K562 (cell line): ENCODE data around the gene AGFG1. TPM values are rescaled to one million over a fixed set of nuclear protein-coding genes. Genes with fewer than 3 reads are reported as not detected.

Source experiments
- ATAC-seq: fragments of 200-7000 bp; cut with Tn5 transposase; 3 replicates; pipeline ENCODE4 v1.9.1; 2020; ENCODE audit warnings: moderate library complexity
- BruUV-seq: library from RNA; stranded (reverse); fragments of 400-500 nt; replicated peaks from 2 replicates; lab custom pipeline; 2021; lab: Mats Ljungman, UMichigan
- CTCF ChIA-PET: fragments of 300-600 bp; formaldehyde crosslinking; extraction: SDS; loops from one replicate; lab custom pipeline; 2021; ENCODE audit warnings: low intra/inter-chr PET ratio; lab: Yijun Ruan, JAX
- POLR2A ChIA-PET: fragments of 300-600, 350-650 bp; sonication (Branson Sonifier 250); formaldehyde crosslinking; extraction: SDS; loops from one replicate; lab custom pipeline; 2021; ENCODE audit warnings: antibody characterized with exemption, inconsistent platforms; lab: Yijun Ruan, JAX
- DNase-seq, 4 experiments: peaks; one replicate each; pipeline versions ENCODE4 v3.0.0 to v3.0.0-alpha.2; 2011 to 2018; ENCODE audit warnings: low spot score in 3 of 4, mixed read lengths in 3 of 4; ENCODE audit errors: extremely low read depth in 1 of 4
- FAIRE-seq: peaks from 2 replicates; lab custom pipeline; 2011; peaks lifted over from hg19 to GRCh38; lab: Jason Lieb, UNC
- H2AFZ ChIP-seq: 2 replicates; pipeline ENCODE4 v1.6.0; 2011; ENCODE audit warnings: low read depth, low read length, control low read depth, inconsistent platforms
- H3K27ac ChIP-seq: fragments of 200-600 bp; 3 replicates; pipeline ENCODE4 v1.8.0; 2011; ENCODE audit warnings: low read depth, mild to moderate bottlenecking, control low read depth, inconsistent platforms, low read length, moderate library complexity, mixed read lengths; ENCODE audit errors: extremely low read depth
- H3K27me3 ChIP-seq, 2 experiments: fragments of 300-600 bp in 1 of 2; 2 replicates in 1 of 2; 3 replicates in 1 of 2; pipeline versions ENCODE4 v1.6.0 to v1.8.0; 2011; ENCODE audit warnings: inconsistent platforms in 2 of 2, low read length in 2 of 2, mild to moderate bottlenecking in 1 of 2, mixed read lengths in 1 of 2, moderate library complexity in 1 of 2; ENCODE audit not compliant: control insufficient read depth in 2 of 2, insufficient read depth in 2 of 2
- H3K36me3 ChIP-seq: fragments of 300-600 bp; 3 replicates; pipeline ENCODE4 v1.8.0; 2011; ENCODE audit warnings: mild to moderate bottlenecking, low read length, inconsistent platforms; ENCODE audit not compliant: control insufficient read depth, insufficient read depth
- H3K4me1 ChIP-seq, 2 experiments: fragments of 200-600 bp in 1 of 2; replicated peaks in 1 of 2; 2 replicates in 1 of 2; 3 replicates in 1 of 2; pipeline versions ENCODE4 v1.5.1 to v1.8.0; 2011; ENCODE audit warnings: inconsistent platforms in 2 of 2, low read length in 2 of 2, mild to moderate bottlenecking in 1 of 2, mixed read lengths in 1 of 2, moderate library complexity in 1 of 2; ENCODE audit not compliant: control insufficient read depth in 2 of 2, insufficient read depth in 2 of 2
- H3K4me2 ChIP-seq: 2 replicates; pipeline ENCODE4 v1.6.1; 2011; ENCODE audit warnings: low read length, control low read depth, inconsistent platforms, mixed read lengths; ENCODE audit not compliant: insufficient read depth
- H3K4me3 ChIP-seq: fragments of 200-600 bp; sonication (generic), shearing (Covaris generic); 2 replicates; pipeline ENCODE4 v1.5.1; 2016; ENCODE audit warnings: control low read depth, inconsistent platforms
- H3K79me2 ChIP-seq: fragments of 200-600 bp; 3 replicates; pipeline ENCODE4 v1.8.0; 2011; ENCODE audit warnings: low read length, inconsistent platforms; ENCODE audit not compliant: control insufficient read depth, insufficient read depth
- H3K9ac ChIP-seq, 2 experiments: 2 replicates each; pipeline versions ENCODE4 v1.6.0 to v1.6.1; 2011; ENCODE audit warnings: low read depth in 2 of 2, low read length in 2 of 2, control low read depth in 1 of 2, inconsistent platforms in 1 of 2, mild to moderate bottlenecking in 1 of 2, mixed read lengths in 1 of 2; ENCODE audit not compliant: insufficient read depth in 1 of 2
- H3K9me1 ChIP-seq: one replicate; pipeline ENCODE4 v1.6.0; 2011; ENCODE audit warnings: inconsistent platforms, mild to moderate bottlenecking, low read length, moderate library complexity; ENCODE audit not compliant: control insufficient read depth, insufficient read depth
- H3K9me3 ChIP-seq: replicated peaks from 2 replicates; pipeline ENCODE4 v1.5.1; 2011; ENCODE audit warnings: low read depth, low read length, inconsistent platforms; ENCODE audit not compliant: control insufficient read depth, insufficient read depth
- H4K20me1 ChIP-seq: replicated peaks from 2 replicates; pipeline ENCODE4 v1.6.1; 2011; ENCODE audit warnings: low read length, inconsistent platforms, mixed read lengths; ENCODE audit not compliant: control insufficient read depth, insufficient read depth
- BHLHE40 ChIP-seq: IDR thresholded peaks from 2 replicates; pipeline ENCODE4 v1.6.1; 2011; ENCODE audit warnings: low read length, improper control_type of control experiment
- CBX3 ChIP-seq, 2 experiments: IDR thresholded peaks; 1 replicate in 1 of 2; 2 replicates in 1 of 2; pipeline ENCODE4 v1.6.1; 2012; ENCODE audit warnings: inconsistent platforms in 2 of 2, low read length in 2 of 2, borderline replicate concordance in 1 of 2, control low read depth in 1 of 2
- ETV5 ChIP-seq: sonication (generic); formaldehyde crosslinking; IDR thresholded peaks from 2 replicates; pipeline ENCODE4 v1.4.0; 2020; ENCODE audit warnings: low read depth, mild to moderate bottlenecking, missing genetic modification reagents
- HNRNPUL1 ChIP-seq: fragments of 200-400 bp; formaldehyde crosslinking; IDR thresholded peaks from 2 replicates; pipeline ENCODE4 v1.6.1; 2017; ENCODE audit warnings: low read length
- KAT7 ChIP-seq: sonication (generic); formaldehyde crosslinking; IDR thresholded peaks from 2 replicates; pipeline ENCODE4 v1.8.0; 2022; ENCODE audit warnings: missing genetic modification reagents, mild to moderate bottlenecking, borderline replicate concordance
- NRF1 ChIP-seq, 2 experiments: fragments of 450-650 bp; IDR thresholded peaks in 1 of 2; conservative IDR thresholded peaks in 1 of 2; 2 replicates each; pipeline ENCODE4 v1.6.1; 2014; ENCODE audit warnings: mild to moderate bottlenecking in 2 of 2
- PHF21A ChIP-seq: fragments of 450-650 bp; IDR thresholded peaks from 2 replicates; pipeline ENCODE4 v1.6.1; 2017; ENCODE audit warnings: low read depth, borderline replicate concordance
- RBM25 ChIP-seq: fragments of 200-400 bp; formaldehyde crosslinking; IDR thresholded peaks from 2 replicates; pipeline ENCODE4 v1.6.1; 2018; ENCODE audit warnings: low read length, low read depth, moderate library complexity; ENCODE audit not compliant: severe bottlenecking
- SIX5 ChIP-seq, 2 experiments: IDR thresholded peaks; 2 replicates each; pipeline ENCODE4 v1.6.1; 2011; ENCODE audit warnings: low read length in 2 of 2, borderline replicate concordance in 1 of 2, low read depth in 1 of 2, mild to moderate bottlenecking in 1 of 2, moderate library complexity in 1 of 2; ENCODE audit not compliant: insufficient read depth in 1 of 2
- ZNF316 ChIP-seq: fragments of 450-650 bp; IDR thresholded peaks from 2 replicates; pipeline ENCODE4 v1.6.1; 2016
- WGBS: fragments of 100-300 bp; shearing (Covaris generic); methylation state at CpG from one replicate; pipeline ENCODE4 v1.1.6; 2016; ENCODE audit warnings: low coverage, mixed read lengths; ENCODE audit not compliant: insufficient coverage; ENCODE audit errors: missing lambda C conversion rate; 5-methylcytosine and 5-hydroxymethylcytosine counted together
- in situ Hi-C: fragments of 300-500 bp; cut with MboI; formaldehyde crosslinking; loops from 4 replicates; pipeline ENCODE4 v1.15.0; 2018; ENCODE audit warnings: inconsistent platforms, mixed read lengths
- intact Hi-C: fragments of 100-400 bp; cut with micrococcal nuclease; formaldehyde crosslinking; loops from 2 replicates; pipeline ENCODE4 v1.14.2; 2022
- polyA plus RNA-seq, 8 experiments: library from polyadenylated mRNA; depleted of rRNA in 4 of 8; stranded (reverse) in 5 of 8; unstranded in 3 of 8; fragments of >200 nt; fragmentation: Nextera tagmentation in 2 of 8; fragmentation: Illumina TruSeq in 1 of 8; extraction: Ambion mirVana in 2 of 8; extraction: Trizol in 1 of 8; gene quantifications; 2 replicates each; pipeline versions ENCODE4 v1.2.1 to v1.2.3, GENCODE V29; 2011 to 2014; ENCODE audit warnings: inconsistent platforms in 1 of 8, missing spikeins in 1 of 8
- total RNA-seq, 7 experiments: library from RNA; depleted of rRNA in 6 of 7; stranded (reverse); fragments of >200 nt in 6 of 7; fragmentation: Illumina TruSeq in 2 of 7; extraction: Trizol in 2 of 7; gene quantifications; 2 replicates each; pipeline versions ENCODE4 v1.2.1 to v1.2.3, GENCODE V29; 2011 to 2021; ENCODE audit warnings: low replicate concordance in 1 of 7
- TF ChIP-seq, protein P1 (sequence below), 2 experiments: fragments of 450-650 bp in 1 of 2; sonication (generic) in 1 of 2; formaldehyde crosslinking; conservative IDR thresholded peaks; 2 replicates each; pipeline versions ENCODE4 v1.4.0 to v1.8.1; 2020 to 2022; ENCODE audit warnings: mild to moderate bottlenecking in 1 of 2, missing genetic modification reagents in 1 of 2
- TF ChIP-seq, protein P2 (sequence below), 2 experiments: fragments of 450-650 bp in 1 of 2; IDR thresholded peaks; 2 replicates each; pipeline ENCODE4 v1.6.1; 2011 to 2017; ENCODE audit warnings: low read depth in 2 of 2, antibody characterized with exemption in 1 of 2, borderline replicate concordance in 1 of 2, low read length in 1 of 2, mild to moderate bottlenecking in 1 of 2, mixed read lengths in 1 of 2; ENCODE audit not compliant: control insufficient read depth in 1 of 2

AGFG1 gene
- total and polyA plus RNA-seq, 9 of the 15 experiments (the other 6 are each of a cell fraction or from before 2014, with no cell fraction given), result 11.2 to 97.5 (median 36.0) TPM

DNA sequence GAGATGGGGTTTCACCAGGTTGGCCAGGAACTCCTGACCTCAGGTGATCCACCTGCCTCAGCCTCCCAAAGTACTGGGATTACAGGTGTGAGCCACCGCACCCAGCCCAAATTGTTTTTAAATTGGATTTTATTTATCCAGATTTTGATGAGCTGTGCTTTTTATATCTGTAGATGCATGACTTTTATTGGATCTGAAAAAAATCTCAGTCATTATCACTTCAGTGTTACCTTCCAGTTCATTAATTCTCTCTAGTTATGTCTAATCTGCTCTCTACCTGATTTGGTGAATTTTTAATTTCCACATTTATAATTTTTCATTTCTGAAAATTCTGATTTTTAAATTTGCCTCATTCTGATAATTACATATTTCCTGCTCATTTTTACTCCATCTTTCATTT, 13.5 kb downstream of the AGFG1 start:
- Histone ChIP-seq H3K4me3 (no peak overlapping the region), H4K20me1 (no peaks in the 10 kb centered on the region), H3K9ac (no peak overlapping the region), H3K27ac (no peak overlapping the region), H3K9me1 (no peaks in the 10 kb centered on the region), H3K27me3 (no peaks in the 10 kb centered on the region), H2AFZ (no peak overlapping the region), H3K79me2 (peaks cover 93% of the 10 kb centered on the region), H3K36me3 (no peaks in the 10 kb centered on the region; the same call in 2 of the 3 replicates), H3K9me3 (no peaks in the 10 kb centered on the region), H3K4me1 (no peaks in the 10 kb centered on the region; a peak in 1 of 5 replicates), H3K4me2 (no peak overlapping the region)
- in situ Hi-C loops, result no loop called here
- ATAC-seq (no peak), DNase-seq (no peak), FAIRE-seq (no peak)
- BruUV-seq, result no TSS peak
- TF ChIP-seq PHF21A (no peak), RBM25 (peak; percentile 50), ZNF316 (0 out of 2 replicates have a peak, but pooled peaks have one; percentile 18), CBX3 (IDR thresholded peaks at IDR 0.05; ENCODE audit: borderline replicate concordance in 1 of 2, low read length in 2 of 2) (peak in 1 of 2 experiments; percentile 78; a peak in 1 of 3 replicates)
- POLR2A ChIA-PET, result interaction anchor here (0.6 to 1.5 kb wide), 2 partner anchors 17 to 19 kb away, joined by 3 to 4 read pairs; no protein-coding TSS in a partner anchor
- CTCF ChIA-PET, result no interaction called here
- 100% methylated on average over 1 of the region's 1 CpG for WGBS
- intact Hi-C loops, result no loop called here

DNA sequence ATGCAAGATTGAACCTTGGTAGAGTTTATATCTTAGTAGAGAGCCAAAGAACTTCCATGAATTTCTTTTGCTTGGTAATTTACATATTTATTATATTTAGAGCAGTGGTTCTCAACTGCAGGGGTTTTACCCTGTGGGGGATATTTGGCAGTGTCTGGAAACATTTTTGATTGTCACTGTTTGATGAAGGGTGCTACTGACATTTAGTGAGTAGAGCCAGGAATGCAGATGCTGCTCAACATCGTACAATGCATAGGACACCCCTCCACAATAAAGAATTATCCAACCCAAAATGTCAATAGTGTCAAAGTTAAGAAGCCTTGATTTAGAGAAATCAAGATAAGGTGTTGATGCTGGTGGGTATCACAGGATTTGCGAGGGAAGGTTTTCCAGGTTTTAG, 14.7 kb downstream of the AGFG1 start:
- H3K4me2 ChIP-seq, result no peak overlapping the region
- 93% methylated on average over 2 of the region's 2 CpGs for WGBS
- H3K27me3 ChIP-seq, result no peaks in the 10 kb centered on the region
- H3K9me3 ChIP-seq, result no peaks in the 10 kb centered on the region
- ATAC-seq (no peak), DNase-seq (no peak), FAIRE-seq (no peak)
- H2AFZ ChIP-seq, result no peak overlapping the region
- no peaks in the 10 kb centered on the region for H3K9me1 ChIP-seq
- H3K27ac ChIP-seq, result no peak overlapping the region
- in situ Hi-C loops, result no loop called here
- ChIA-PET POLR2A (interaction anchor here (1.7 kb wide), 1 partner anchor 14 kb away, joined by 3 read pairs; no protein-coding TSS in a partner anchor), CTCF (no interaction called here)
- H3K79me2 ChIP-seq, result peaks cover 91% of the 10 kb centered on the region
- no peak overlapping the region for H3K4me3 ChIP-seq
- H3K9ac ChIP-seq, result no peak overlapping the region
- H3K4me1 ChIP-seq, result no peaks in the 10 kb centered on the region; a peak in 1 of 5 replicates
- intact Hi-C loops, result no loop called here
- peaks cover under 1% of the 10 kb centered on the region; the same call in 2 of the 3 replicates for H3K36me3 ChIP-seq
- BruUV-seq, result no TSS peak
- no peaks in the 10 kb centered on the region for H4K20me1 ChIP-seq
- no peak for TF ChIP-seq HNRNPUL1
- TF ChIP-seq SIX5 (IDR thresholded peaks at IDR 0.05; ENCODE audit: borderline replicate concordance in 1 of 2, insufficient read depth in 1 of 2, low read depth in 1 of 2, low read length in 2 of 2), result no peak
- TF ChIP-seq BHLHE40, result no peak
- TF ChIP-seq ETV5 (CRISPR knock-in tag), result no peak
- TF ChIP-seq, protein P1, sequence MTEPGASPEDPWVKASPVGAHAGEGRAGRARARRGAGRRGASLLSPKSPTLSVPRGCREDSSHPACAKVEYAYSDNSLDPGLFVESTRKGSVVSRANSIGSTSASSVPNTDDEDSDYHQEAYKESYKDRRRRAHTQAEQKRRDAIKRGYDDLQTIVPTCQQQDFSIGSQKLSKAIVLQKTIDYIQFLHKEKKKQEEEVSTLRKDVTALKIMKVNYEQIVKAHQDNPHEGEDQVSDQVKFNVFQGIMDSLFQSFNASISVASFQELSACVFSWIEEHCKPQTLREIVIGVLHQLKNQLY (CRISPR knock-in tag; conservative IDR thresholded peaks at IDR 0.05), result no peak
- no peak for TF ChIP-seq KAT7
- TF ChIP-seq, protein P2, sequence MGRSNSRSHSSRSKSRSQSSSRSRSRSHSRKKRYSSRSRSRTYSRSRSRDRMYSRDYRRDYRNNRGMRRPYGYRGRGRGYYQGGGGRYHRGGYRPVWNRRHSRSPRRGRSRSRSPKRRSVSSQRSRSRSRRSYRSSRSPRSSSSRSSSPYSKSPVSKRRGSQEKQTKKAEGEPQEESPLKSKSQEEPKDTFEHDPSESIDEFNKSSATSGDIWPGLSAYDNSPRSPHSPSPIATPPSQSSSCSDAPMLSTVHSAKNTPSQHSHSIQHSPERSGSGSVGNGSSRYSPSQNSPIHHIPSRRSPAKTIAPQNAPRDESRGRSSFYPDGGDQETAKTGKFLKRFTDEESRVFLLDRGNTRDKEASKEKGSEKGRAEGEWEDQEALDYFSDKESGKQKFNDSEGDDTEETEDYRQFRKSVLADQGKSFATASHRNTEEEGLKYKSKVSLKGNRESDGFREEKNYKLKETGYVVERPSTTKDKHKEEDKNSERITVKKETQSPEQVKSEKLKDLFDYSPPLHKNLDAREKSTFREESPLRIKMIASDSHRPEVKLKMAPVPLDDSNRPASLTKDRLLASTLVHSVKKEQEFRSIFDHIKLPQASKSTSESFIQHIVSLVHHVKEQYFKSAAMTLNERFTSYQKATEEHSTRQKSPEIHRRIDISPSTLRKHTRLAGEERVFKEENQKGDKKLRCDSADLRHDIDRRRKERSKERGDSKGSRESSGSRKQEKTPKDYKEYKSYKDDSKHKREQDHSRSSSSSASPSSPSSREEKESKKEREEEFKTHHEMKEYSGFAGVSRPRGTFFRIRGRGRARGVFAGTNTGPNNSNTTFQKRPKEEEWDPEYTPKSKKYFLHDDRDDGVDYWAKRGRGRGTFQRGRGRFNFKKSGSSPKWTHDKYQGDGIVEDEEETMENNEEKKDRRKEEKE (IDR thresholded peaks at IDR 0.05; ENCODE audit: borderline replicate concordance in 1 of 2, control insufficient read depth in 1 of 2, low read depth in 2 of 2, low read length in 1 of 2), result no peak
- no peak for TF ChIP-seq NRF1 (conservative IDR thresholded peaks at IDR 0.05 in 1 of 2, IDR thresholded peaks at IDR 0.05 in 1 of 2)
